GM12878 (cell line): ENCODE measurements around the gene ARRDC4. TPM values are rescaled to one million over a fixed set of nuclear protein-coding genes. Genes with fewer than 3 reads are reported as not detected.

Experiments used
- ATAC-seq: fragments of 200-7000 bp; cut with Tn5 transposase; 3 replicates; pipeline ENCODE4 v1.9.1; 2020; ENCODE audit warnings: mild to moderate bottlenecking, moderate library complexity
- BruUV-seq: library from RNA; stranded (reverse); fragments of 400-500 nt; replicated peaks from 2 replicates; lab custom pipeline; 2021; lab: Mats Ljungman, UMichigan
- CTCF ChIA-PET: fragments of 300-600 bp; sonication (Branson Sonifier 250); formaldehyde crosslinking; extraction: SDS; loops from one replicate; lab custom pipeline; 2021; ENCODE audit warnings: inconsistent platforms; lab: Yijun Ruan, JAX
- POLR2A ChIA-PET: fragments of 350-600 bp; formaldehyde crosslinking; extraction: SDS; loops from one replicate; lab custom pipeline; 2021; ENCODE audit warnings: inconsistent platforms; lab: Charles Lee
- RAD21 ChIA-PET: fragments of 300-600 bp; sonication (Branson Sonifier 250); formaldehyde crosslinking; loops from one replicate; lab custom pipeline; 2023; ENCODE audit warnings: antibody characterized with exemption; ENCODE audit not compliant: unreplicated experiment; lab: Charles Lee
- SMC1A ChIA-PET: fragments of 300-600 bp; sonication (Branson Sonifier 250); formaldehyde crosslinking; loops from one replicate; lab custom pipeline; 2023; ENCODE audit not compliant: unreplicated experiment, uncharacterized antibody; lab: Charles Lee
- DNase-seq: peaks from one replicate; pipeline ENCODE4 v3.0.0-alpha.2; 2011; ENCODE audit warnings: low read depth, low spot score
- FAIRE-seq: peaks from 3 replicates; lab custom pipeline; 2011; peaks lifted over from hg19 to GRCh38; lab: Jason Lieb, UNC
- H2AFZ ChIP-seq: 2 replicates; pipeline ENCODE4 v1.6.0; 2011; ENCODE audit warnings: low read depth, low read length, control low read depth; ENCODE audit not compliant: control insufficient read depth
- H3K27ac ChIP-seq: 2 replicates; pipeline ENCODE4 v1.5.1; 2011; ENCODE audit warnings: control low read depth; ENCODE audit not compliant: control insufficient read depth, insufficient read depth
- H3K27me3 ChIP-seq, 2 experiments: replicated peaks in 1 of 2; 2 replicates each; pipeline versions ENCODE4 v1.6.0 to v1.6.1; 2011; ENCODE audit warnings: low read length in 1 of 2; ENCODE audit not compliant: control insufficient read depth in 2 of 2, insufficient read depth in 2 of 2
- H3K36me3 ChIP-seq, 2 experiments: 2 replicates each; pipeline ENCODE4 v1.5.1; 2011; ENCODE audit warnings: low read length in 1 of 2; ENCODE audit not compliant: control insufficient read depth in 2 of 2, insufficient read depth in 2 of 2
- H3K4me1 ChIP-seq: 2 replicates; pipeline ENCODE4 v1.6.1; 2011; ENCODE audit warnings: mild to moderate bottlenecking, low read length, moderate library complexity, mixed read lengths; ENCODE audit not compliant: control insufficient read depth, insufficient read depth
- H3K4me2 ChIP-seq: 2 replicates; pipeline ENCODE4 v1.6.0; 2011; ENCODE audit warnings: control low read depth; ENCODE audit not compliant: control insufficient read depth, insufficient read depth
- H3K4me3 ChIP-seq: fragments of 200-600 bp; sonication (generic); 2 replicates; pipeline ENCODE4 v1.5.1; 2016
- H3K79me2 ChIP-seq: 2 replicates; pipeline ENCODE4 v1.6.0; 2011; ENCODE audit warnings: low read length; ENCODE audit not compliant: control insufficient read depth, insufficient read depth
- H3K9ac ChIP-seq: 2 replicates; pipeline ENCODE4 v1.8.0; 2011; ENCODE audit warnings: low read length, control low read depth, mixed read lengths; ENCODE audit not compliant: control insufficient read depth, insufficient read depth
- H3K9me3 ChIP-seq: replicated peaks from 3 replicates; pipeline ENCODE4 v1.5.1; 2011; ENCODE audit warnings: mild to moderate bottlenecking, low read length; ENCODE audit not compliant: control insufficient read depth, insufficient read depth
- H4K20me1 ChIP-seq: 2 replicates; pipeline ENCODE4 v1.6.0; 2011; ENCODE audit not compliant: control insufficient read depth, insufficient read depth
- BHLHE40 ChIP-seq, 2 experiments: fragments of 450-650 bp in 1 of 2; IDR thresholded peaks; 2 replicates each; pipeline ENCODE4 v1.6.1; 2011 to 2017; ENCODE audit warnings: low read depth in 2 of 2, borderline replicate concordance in 1 of 2, improper control_type of control experiment in 1 of 2, low read length in 1 of 2, mild to moderate bottlenecking in 1 of 2
- BRCA1 ChIP-seq: IDR thresholded peaks from 2 replicates; pipeline ENCODE4 v1.6.1; 2011; ENCODE audit warnings: low read depth, low read length, improper control_type of control experiment
- CHD1 ChIP-seq: IDR thresholded peaks from 2 replicates; pipeline ENCODE4 v1.6.1; 2012; ENCODE audit warnings: low read depth, low read length, improper control_type of control experiment
- HDAC2 ChIP-seq: fragments of 200-600 bp; sonication (generic); IDR thresholded peaks from 2 replicates; pipeline ENCODE4 v1.6.1; 2017
- NBN ChIP-seq: fragments of 450-650 bp; IDR thresholded peaks from 2 replicates; pipeline ENCODE4 v1.6.1; 2016
- YY1 ChIP-seq: IDR thresholded peaks from 2 replicates; pipeline ENCODE4 v1.6.1; 2011; ENCODE audit warnings: low read depth, mild to moderate bottlenecking, low read length
- WGBS: methylation state at CpG from one replicate; pipeline ENCODE4 v1.1.6; 2016; ENCODE audit warnings: low lambda C conversion rate; ENCODE audit not compliant: insufficient replicate concordance, insufficient coverage; ENCODE audit errors: missing lambda C conversion rate; 5-methylcytosine and 5-hydroxymethylcytosine counted together
- in situ Hi-C: fragments of 300-500 bp; cut with MboI; formaldehyde crosslinking; loops from 9 replicates; pipeline ENCODE4 v1.14.3; 2018; ENCODE audit warnings: mixed read lengths
- intact Hi-C: fragments of 100-400 bp; cut with micrococcal nuclease; formaldehyde crosslinking; loops from one replicate; pipeline ENCODE4 v1.14.2; 2022; ENCODE audit not compliant: unreplicated experiment
- polyA plus RNA-seq, 11 experiments: library from polyadenylated mRNA; depleted of rRNA in 4 of 11; unstranded in 6 of 11; stranded (reverse) in 5 of 11; fragments of >200 nt; fragmentation: Nextera tagmentation in 4 of 11; fragmentation: Illumina TruSeq in 1 of 11; extraction: Ambion mirVana in 4 of 11; extraction: Trizol in 1 of 11; gene quantifications; 1 replicate in 1 of 11; 2 replicates in 10 of 11; pipeline versions ENCODE4 v1.2.1 to v1.2.3, GENCODE V29; 2011 to 2016; ENCODE audit warnings: inconsistent platforms in 2 of 11, missing spikeins in 2 of 11, low read depth in 1 of 11
- total RNA-seq, 4 experiments: library from RNA; depleted of rRNA in 3 of 4; stranded (reverse); fragments of >200 nt in 3 of 4; fragmentation: Illumina TruSeq in 1 of 4; extraction: Trizol in 1 of 4; gene quantifications; 2 replicates each; pipeline versions ENCODE4 v1.2.1 to v1.2.3, GENCODE V29; 2013 to 2021

Gene ARRDC4
- total and polyA plus RNA-seq, 10 of the 15 experiments (the other 5 are each of a cell fraction or from before 2014, with no cell fraction given): 0.03 to 0.54 (median 0.07) TPM

DNA sequence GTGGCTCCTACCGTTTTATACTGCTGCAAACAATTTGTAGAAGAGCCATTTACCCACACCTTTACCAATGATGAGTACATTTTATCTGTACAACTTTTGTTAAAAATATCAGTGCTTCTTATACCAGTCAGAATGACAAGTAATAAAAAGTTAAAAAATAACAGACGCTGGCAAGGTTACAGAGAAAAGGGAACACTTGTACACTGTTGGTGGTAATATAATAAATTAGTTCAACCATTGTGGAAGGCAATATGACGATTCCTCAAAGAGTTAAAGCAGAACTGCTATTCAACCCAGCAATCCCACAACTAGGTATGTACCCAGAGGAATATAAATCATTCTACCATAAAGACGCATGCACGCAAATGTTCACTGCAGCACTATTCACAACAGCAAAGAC lies 51.9 kb downstream of the ARRDC4 start:
- Histone ChIP-seq H4K20me1 (no peaks in the 10 kb centered on the region), H3K27ac (no peak overlapping the region), H3K79me2 (no peaks in the 10 kb centered on the region), H3K9me3 (no peaks in the 10 kb centered on the region), H3K4me3 (no peak overlapping the region), H2AFZ (no peak overlapping the region), H3K4me2 (no peak overlapping the region), H3K9ac (no peak overlapping the region), H3K27me3 (no peaks in the 10 kb centered on the region), H3K4me1 (no peaks in the 10 kb centered on the region)
- in situ Hi-C loops (no loop called here), intact Hi-C loops (no loop called here)
- SMC1A ChIA-PET: no interaction called here
- CTCF ChIA-PET: no interaction called here
- WGBS: 52% methylated on average over 5 of the region's 5 CpGs
- FAIRE-seq: no peak
- POLR2A ChIA-PET: no interaction called here
- BruUV-seq: no TSS peak
- RAD21 ChIA-PET: no interaction called here
- TF ChIP-seq BHLHE40 (IDR thresholded peaks at IDR 0.05; ENCODE audit: borderline replicate concordance in 1 of 2, low read depth in 2 of 2, low read length in 1 of 2) (no peak), CHD1 (no peak), HDAC2 (no peak), NBN (no peak), BRCA1 (no peak)
- TF ChIP-seq, all 136 proteins: peak for 0
- ATAC-seq (no peak), DNase-seq (no peak)
- H3K36me3 ChIP-seq: no peaks in the 10 kb centered on the region

DNA sequence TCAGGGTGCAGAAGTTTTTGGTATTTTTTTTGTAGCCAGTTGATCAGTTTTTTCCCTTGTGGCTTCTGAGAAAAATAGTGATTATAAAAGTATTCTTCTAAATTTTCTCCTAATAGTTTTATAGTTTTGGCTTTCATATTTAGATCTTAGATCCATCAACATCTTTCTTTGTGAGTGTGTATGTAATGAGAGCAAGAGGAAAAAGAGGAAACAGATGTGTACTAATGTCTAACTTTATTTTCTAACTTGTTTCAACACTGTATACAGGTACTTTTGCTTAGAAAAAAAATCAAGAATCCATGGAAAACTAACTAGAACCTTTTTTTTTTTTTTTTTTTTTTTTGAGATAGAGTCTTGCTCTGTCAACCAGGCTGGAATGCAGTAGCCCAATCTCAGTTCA lies 53.1 kb downstream of the ARRDC4 start:
- no peak overlapping the region for H3K4me2 ChIP-seq
- intact Hi-C loops: no loop called here
- FAIRE-seq (no peak), DNase-seq (no peak), ATAC-seq (no peak)
- POLR2A ChIA-PET: no interaction called here
- no peaks in the 10 kb centered on the region for H3K9me3 ChIP-seq
- BruUV-seq: no TSS peak
- no peak overlapping the region for H3K4me3 ChIP-seq
- no peaks in the 10 kb centered on the region for H4K20me1 ChIP-seq
- SMC1A ChIA-PET: interaction anchor here (1.0 kb wide), 1 partner anchor 35 kb away, joined by 3 read pairs; no protein-coding TSS in a partner anchor
- no peak overlapping the region for H2AFZ ChIP-seq
- in situ Hi-C loops: no loop called here
- no peaks in the 10 kb centered on the region for H3K4me1 ChIP-seq
- no peaks in the 10 kb centered on the region for H3K36me3 ChIP-seq
- CTCF ChIA-PET: no interaction called here
- RAD21 ChIA-PET: no interaction called here
- no peak overlapping the region for H3K9ac ChIP-seq
- TF ChIP-seq YY1: no peak
- TF ChIP-seq, all 136 proteins: peak for 0
- no peaks in the 10 kb centered on the region for H3K79me2 ChIP-seq
- H3K27me3 ChIP-seq: no peaks in the 10 kb centered on the region
- H3K27ac ChIP-seq: no peak overlapping the region
